PFSK-1 (cell line): Measurements from ENCODE around the gene PINK1.

Experiments
- POLR2AphosphoS5 ChIP-seq: IDR thresholded peaks from 2 replicates; pipeline ENCODE4 v1.6.1; 2012; ENCODE audit warnings: low read depth, mild to moderate bottlenecking, control low read depth, low read length, moderate library complexity
- REST ChIP-seq, 2 experiments: IDR thresholded peaks; 2 replicates each; pipeline versions ENCODE4 v1.6.1 to v1.8.0; 2011 to 2012; ENCODE audit warnings: low read depth in 2 of 2, low read length in 2 of 2, control low read depth in 1 of 2, inconsistent platforms in 1 of 2, mild to moderate bottlenecking in 1 of 2, moderate library complexity in 1 of 2; ENCODE audit not compliant: insufficient read depth in 1 of 2

- TF ChIP-seq POLR2AphosphoS5 (no peak), REST (IDR thresholded peaks at IDR 0.05; ENCODE audit: insufficient read depth in 1 of 2, low read depth in 2 of 2, low read length in 2 of 2) (no peak)
Observed at GRCh38 chr1:20663969-20664715, 30.9 kb downstream of the PINK1 start.
